ENCODE measurements around the gene WDR7.

DNA sequence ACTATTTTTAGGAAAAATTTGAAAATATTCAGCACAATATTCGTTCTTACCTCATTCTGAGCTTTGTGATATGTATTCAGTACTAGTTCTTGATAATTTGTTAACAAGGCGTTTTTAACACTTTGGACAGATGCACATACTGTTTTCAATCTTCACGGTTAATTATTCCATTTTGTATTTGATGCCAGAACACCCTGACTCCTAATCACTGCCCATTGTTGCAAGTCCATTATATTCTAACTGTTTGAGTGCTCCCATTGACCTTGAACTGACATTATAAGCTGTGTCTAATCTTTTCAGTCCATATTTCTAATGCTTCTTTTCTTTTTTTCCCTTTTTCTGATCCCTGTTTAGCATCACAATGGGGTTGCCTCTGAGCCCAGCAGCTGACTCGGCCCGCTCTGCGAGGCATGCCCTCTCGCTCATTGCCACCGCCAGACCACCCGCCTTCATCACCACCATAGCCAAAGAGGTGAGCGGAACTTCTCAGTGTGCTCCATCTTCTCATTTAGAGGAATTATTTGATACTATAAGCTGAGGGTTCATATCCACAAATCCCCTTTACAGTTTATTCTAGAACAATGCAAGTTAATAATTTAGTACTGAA, 284.4 kb downstream of the WDR7 start:
- no peak for TF ChIP-seq CTCF (IDR thresholded peaks at IDR 0.05; ENCODE audit: low read length)
- no peak for TF ChIP-seq EZH2 (optimal IDR thresholded peaks at IDR 0.05; ENCODE audit: low read depth, low read length)
- TF ChIP-seq EZH2phosphoT487 (IDR thresholded peaks at IDR 0.05; ENCODE audit: low read length), result no peak
